ENCODE measurements around the gene SETBP1.

SETBP1 gene

GRCh38 chr18:44841752-44842587 is 161.3 kb downstream of the SETBP1 start:
- no peak for DNase-seq (ENCODE audit: low read depth, low spot score)

GRCh38 chr18:44842588-44843412 is 162.1 kb downstream of the SETBP1 start:
- DNase-seq (ENCODE audit: low read depth, low spot score), result no peak

DNA sequence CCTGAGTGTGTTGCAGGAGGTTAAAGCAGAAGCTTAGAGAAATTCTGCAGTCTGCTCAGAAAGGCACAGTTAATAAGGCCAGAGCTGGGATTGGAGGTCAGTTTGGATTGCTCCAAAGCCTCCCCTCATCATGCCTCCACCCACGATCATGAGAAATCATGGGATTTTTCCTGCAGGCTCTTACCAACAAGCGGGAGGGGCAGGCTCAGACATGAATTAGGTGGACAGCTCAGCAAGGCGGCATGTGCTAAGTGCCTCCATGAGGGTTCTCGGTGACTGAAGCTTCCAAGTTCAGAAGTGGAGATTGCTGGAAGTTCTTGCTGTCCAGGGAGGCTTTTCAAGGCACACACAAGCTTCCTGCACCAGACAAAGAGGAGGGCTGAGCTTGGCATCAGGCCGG is 163.8 kb downstream of the SETBP1 start:
- no peak for DNase-seq (ENCODE audit: low read depth, low spot score)

DNA sequence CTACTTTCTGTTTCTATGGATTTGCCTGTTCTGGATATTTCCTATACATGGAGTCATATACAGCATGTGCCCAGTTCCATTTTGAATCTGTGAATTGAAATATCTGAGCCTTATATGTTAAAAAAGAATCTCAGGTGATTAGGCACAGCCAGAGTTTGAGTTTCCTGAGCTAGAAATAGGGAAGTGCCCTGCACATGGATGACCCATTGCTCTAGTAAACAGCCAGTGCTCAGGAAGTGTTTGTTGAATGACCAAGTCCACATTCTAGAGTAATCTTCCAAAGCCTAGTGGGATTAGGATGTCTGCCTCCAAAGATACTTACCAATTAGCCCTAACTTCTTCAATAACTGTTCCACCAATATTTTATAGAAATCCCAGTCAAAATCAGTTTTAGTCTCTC is 165.8 kb downstream of the SETBP1 start:
- DNase-seq (ENCODE audit: low read depth, low spot score), result no peak

- DNase-seq (ENCODE audit: low read depth, low spot score), result no peak
Measured at GRCh38 chr18:44848644-44849335, 168.1 kb downstream of the SETBP1 start.

DNA sequence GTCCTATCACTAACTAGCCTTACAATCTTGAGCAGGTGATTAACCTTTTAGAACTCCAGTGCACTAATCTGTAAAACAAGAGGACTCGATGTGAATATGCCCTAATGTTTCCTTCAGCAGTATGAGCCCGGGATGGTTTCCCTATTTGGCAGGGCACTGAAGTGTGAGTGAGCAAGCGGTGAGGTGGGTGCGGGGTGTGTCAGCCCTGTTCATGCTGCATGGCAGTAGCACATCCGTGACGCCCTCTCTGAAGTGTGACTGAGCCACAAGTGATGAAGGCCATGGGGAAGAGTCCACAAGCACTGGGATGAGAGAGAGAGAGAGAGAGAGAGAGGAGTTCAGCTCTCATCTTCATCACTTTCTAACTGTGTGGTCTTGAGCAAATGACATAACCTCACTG is 168.7 kb downstream of the SETBP1 start:
- no peak for DNase-seq (ENCODE audit: low read depth, low spot score)

- no peak for DNase-seq (ENCODE audit: low read depth, low spot score)
Measured at GRCh38 chr18:44850001-44850400, 169.3 kb downstream of the SETBP1 start.

DNA sequence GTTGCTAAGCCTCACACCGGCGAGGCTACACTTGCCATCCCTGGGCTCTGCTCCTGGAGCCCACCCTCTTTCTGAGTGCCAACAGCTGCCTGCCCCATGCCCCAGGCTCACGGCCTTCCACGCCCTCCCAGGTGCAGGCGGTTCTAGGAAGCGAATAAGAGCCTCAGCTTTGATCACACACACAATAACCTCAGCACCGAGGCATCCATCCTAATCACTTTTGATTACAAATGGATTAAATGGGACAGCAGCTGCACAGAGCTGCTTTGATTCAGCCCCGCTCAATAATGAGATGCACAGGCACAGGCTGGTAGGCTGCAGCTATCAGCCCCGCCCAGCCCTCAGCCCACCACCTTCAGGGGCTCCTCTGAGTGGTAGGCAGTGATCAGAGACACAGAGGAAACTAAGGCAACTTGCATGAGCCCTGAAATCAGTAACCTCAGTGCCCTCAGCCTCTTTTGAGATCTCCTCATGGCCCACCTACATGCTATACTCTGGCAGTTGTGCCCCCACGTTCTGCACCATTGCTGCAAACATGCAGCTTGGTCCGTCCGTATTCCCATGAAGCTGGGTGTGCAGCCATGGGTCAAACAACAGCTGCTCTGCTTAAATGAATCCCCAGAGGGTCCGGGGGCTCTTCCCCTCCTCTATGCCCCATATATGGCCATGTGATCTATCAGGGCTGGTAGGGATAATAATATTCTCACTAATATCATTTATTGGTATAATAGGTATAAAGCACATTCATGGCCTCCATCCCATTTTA is 171.4 kb downstream of the SETBP1 start:
- DNase-seq (ENCODE audit: low read depth, low spot score), result no peak

GRCh38 chr18:44852818-44853217 is 172.1 kb downstream of the SETBP1 start:
- DNase-seq (ENCODE audit: low read depth, low spot score), result no peak

- DNase-seq (ENCODE audit: low read depth, low spot score), result no peak
Measured at GRCh38 chr18:44853430-44853829, 172.7 kb downstream of the SETBP1 start.

DNA sequence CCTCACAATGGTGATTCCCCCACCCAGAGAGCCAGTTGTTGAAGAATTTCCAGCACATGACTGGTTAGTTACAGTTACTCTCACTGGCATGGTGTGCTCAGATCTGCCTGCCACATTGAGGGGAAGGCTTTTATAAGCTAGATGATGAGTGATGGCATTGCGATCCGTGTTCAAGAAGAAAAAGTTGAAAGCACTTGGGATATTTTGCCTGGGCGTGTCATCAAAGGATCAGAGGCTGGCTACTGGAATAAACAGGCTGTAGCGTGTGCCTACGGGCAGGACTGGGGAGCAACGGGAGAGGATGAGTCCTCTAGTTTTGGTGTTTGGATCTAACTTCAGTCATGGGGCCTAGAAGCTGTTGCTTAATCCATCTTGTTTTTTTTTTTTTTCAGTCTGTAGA is 175.0 kb downstream of the SETBP1 start:
- no peak for DNase-seq (ENCODE audit: low read depth, low spot score)

- no peak for DNase-seq (ENCODE audit: low read depth, low spot score)
Measured at GRCh38 chr18:44856157-44856556, 175.5 kb downstream of the SETBP1 start.

- no peak for DNase-seq (ENCODE audit: low read depth, low spot score)
Measured at GRCh38 chr18:44857081-44857480, 176.4 kb downstream of the SETBP1 start.

- no peak for DNase-seq (ENCODE audit: low read depth, low spot score)
Measured at GRCh38 chr18:44857744-44858491, 177.2 kb downstream of the SETBP1 start.

DNA sequence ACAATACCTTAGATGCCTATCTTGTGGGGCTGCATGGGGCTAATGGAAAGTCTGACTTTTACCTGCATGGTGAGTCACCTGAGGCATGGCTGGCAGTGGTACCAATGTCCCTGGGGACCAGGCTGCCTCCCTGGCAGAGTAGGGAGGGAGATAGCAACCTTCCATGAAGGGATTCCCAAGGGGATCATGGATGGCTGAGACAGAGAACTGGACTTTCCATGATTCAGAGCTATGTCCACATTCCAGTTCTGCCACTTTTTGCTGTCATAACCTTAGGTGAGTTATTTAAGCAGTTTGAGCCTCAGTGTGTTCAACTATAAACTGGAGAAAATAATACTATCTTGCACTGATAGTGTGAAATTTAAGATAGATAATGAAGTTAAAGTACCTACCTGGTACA is 178.6 kb downstream of the SETBP1 start:
- no peak for DNase-seq (ENCODE audit: low read depth, low spot score)

DNA sequence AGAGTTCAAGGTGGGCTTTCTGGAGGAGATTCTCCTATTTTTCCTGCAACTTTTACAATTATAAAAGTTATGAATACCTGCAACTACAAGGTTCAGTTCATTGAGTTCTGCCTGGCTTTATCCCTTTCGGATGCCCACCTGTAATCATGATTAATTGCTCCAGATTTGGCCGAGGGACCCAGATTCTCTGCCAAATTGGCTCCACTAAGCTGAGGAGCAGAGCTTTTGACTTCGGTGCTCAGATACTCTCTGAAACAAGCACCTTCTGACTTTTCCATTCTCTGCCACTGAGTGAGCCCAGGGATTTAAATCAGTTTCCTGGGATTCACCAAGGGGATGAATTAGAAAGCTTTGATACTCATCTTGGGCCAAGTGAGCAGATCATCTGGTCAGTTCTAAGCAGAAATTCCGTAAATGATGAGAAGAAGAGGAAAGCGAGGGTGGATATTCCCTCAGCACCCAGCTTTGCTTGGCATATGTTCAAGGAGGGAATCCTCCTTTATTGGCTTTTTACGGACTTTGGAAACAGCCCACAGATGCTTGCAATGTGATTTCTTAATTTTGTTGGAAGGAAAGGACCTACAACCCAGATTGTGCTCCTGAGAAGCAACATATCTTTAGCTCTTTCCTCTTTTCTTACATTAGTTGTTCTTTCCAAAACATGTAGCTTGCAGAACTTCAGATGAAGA is 179.2 kb downstream of the SETBP1 start:
- no peak for DNase-seq (ENCODE audit: low read depth, low spot score)

DNA sequence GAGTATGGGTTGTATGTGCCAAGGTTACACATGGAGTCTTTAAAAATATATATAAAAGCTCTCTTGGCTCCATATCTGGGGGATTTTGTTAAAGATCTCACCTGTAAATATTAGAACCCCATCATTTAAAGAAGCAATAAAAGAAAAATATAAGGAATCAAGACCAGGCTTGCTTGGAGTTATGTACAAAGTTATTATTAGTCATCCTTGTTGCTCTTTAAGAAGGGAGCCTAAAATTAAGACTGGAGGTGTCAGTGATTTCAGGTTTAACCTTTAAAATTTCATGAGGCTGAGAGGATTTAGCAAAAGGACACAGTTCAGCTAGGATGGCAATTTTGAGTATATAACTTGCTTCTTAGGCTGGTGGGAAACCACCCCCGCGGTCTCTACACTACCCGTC is 181.4 kb downstream of the SETBP1 start:
- DNase-seq (ENCODE audit: low read depth, low spot score), result no peak

- no peak for DNase-seq (ENCODE audit: low read depth, low spot score)
Measured at GRCh38 chr18:44866103-44866502, 185.4 kb downstream of the SETBP1 start.

- DNase-seq (ENCODE audit: low read depth, low spot score), result no peak
Measured at GRCh38 chr18:44869533-44869932, 188.8 kb downstream of the SETBP1 start.

All from iPS DF 19.7 (cell line).